ENCODE measurements around the gene NANOGP8.

The NANOGP8 gene

DNA sequence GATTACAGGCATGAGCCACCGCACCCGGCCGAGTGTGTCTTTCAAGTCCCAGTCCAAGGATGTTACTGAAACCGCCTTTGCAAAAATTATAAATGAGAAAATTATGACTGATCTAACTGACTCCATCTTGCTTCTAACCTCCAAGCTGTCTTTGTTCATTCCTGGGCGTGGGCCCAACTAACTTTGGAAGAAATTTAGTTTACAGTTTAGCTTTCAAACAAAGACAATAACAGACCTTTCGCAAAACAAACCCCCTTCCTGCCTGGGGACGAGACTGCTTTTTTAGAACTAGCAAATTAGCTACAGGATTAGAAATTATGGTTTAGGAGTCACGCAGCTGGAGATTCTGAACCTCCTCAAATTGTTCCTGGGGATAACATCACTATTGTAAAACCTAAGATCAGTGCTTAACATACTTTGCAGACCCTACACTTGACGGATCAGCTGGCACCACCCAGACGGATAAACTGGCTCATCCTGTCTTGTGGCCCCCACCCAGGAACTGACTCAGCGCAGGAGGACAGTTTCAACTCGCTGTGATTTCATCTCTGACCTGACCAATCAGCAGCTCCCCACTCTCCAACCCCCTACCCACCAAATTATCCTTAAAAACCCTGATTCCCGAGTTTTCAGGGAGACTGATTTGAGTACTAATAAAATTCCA lies 23.8 kb downstream of the NANOGP8 start:
- in situ Hi-C loops (cut with MboI; ENCODE audit: low sequenced_read_pairs) = no loop called here

- in situ Hi-C loops (cut with MboI; ENCODE audit: low sequenced_read_pairs) = no loop called here
Observed at GRCh38 chr15:35060591-35060990, 24.5 kb downstream of the NANOGP8 start.

- in situ Hi-C loops (cut with MboI; ENCODE audit: low sequenced_read_pairs) = no loop called here
Observed at GRCh38 chr15:35058534-35059054, 26.5 kb downstream of the NANOGP8 start.

DNA sequence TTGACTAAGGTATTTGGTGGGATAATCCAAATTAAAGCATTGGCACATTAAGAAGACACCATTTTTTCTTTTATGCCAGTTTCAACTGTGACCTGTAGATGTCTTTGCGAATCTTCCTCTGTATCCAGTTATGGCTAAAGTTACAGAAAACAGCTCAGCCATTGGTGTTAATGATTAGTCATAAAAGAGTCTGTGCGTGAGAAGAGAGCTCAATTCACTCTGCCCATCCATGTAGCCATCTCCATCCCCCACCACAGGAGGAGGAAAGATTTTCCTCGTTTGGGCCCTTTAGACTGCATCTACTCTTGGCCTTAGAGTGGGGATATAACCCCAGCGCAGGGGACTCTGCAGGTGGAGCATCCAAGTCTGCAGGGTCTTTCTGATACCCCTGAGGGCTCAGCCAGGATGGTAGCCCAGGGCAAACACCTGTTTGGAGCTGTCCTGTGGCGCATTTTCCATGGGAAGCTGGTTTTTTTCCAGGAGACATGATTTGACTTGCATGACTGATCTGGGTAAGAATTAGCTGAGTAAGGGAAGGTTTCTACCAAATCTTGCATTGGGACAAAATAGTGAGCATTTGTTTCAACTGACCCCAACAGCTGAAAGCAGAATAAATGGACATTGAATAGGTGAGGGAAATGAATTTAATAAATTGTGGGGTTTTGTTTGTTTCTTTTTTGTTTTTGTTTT lies 29.5 kb downstream of the NANOGP8 start:
- in situ Hi-C loops (cut with MboI; ENCODE audit: low sequenced_read_pairs) = no loop called here

GRCh38 chr15:35054380-35054779 lies 30.7 kb downstream of the NANOGP8 start:
- in situ Hi-C loops (cut with MboI; ENCODE audit: low sequenced_read_pairs) = no loop called here

- in situ Hi-C loops (cut with MboI; ENCODE audit: low sequenced_read_pairs) = no loop called here
Observed at GRCh38 chr15:35047996-35048395, 37.1 kb downstream of the NANOGP8 start.

GRCh38 chr15:35047528-35047927 lies 37.6 kb downstream of the NANOGP8 start:
- in situ Hi-C loops (cut with MboI; ENCODE audit: low sequenced_read_pairs) = no loop called here

GRCh38 chr15:35043373-35044095 lies 41.6 kb downstream of the NANOGP8 start:
- in situ Hi-C loops (cut with MboI; ENCODE audit: low sequenced_read_pairs) = no loop called here

DNA sequence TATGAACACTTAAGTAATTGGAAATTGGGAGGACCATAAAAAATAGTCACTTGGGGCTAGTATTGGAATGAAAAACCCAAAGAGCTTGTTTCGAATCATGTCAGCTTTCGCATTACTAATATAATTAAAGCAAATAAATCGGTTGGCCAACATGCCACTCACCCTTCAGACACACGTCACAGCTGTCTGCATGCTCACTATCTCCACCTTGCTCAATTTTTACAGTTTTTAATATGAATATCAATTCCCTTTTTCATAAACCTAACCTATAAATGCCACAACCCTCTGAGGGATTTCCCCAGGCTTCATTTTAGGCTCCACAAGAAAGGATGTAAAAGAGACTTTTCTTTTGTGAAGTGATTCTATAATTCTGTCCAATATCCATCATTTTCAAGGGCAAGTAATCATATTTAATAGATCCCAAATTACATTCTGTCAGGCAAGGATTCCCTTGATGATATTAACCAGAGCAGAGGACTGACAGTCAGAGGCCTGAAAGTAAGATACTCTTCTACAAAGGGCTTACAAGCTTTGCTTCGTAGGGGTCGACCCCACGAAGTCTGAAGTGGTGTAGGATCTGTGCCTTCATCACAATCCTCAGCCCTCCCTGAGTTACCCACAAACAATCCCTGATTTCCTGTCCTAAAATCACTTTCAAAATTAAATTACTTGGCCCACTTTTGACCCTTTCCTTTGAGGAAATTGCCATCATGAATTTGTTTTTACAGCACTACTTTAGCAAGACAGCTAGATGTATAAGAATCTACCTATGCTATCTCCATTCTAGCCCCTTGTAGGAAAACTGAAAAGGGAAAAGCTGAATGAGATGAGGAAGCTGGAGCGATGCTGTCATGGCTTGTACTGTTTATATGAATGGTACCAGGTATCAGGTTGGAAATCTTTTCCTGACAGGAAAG lies 44.5 kb downstream of the NANOGP8 start:
- in situ Hi-C loops (cut with MboI; ENCODE audit: low sequenced_read_pairs) = no loop called here

DNA sequence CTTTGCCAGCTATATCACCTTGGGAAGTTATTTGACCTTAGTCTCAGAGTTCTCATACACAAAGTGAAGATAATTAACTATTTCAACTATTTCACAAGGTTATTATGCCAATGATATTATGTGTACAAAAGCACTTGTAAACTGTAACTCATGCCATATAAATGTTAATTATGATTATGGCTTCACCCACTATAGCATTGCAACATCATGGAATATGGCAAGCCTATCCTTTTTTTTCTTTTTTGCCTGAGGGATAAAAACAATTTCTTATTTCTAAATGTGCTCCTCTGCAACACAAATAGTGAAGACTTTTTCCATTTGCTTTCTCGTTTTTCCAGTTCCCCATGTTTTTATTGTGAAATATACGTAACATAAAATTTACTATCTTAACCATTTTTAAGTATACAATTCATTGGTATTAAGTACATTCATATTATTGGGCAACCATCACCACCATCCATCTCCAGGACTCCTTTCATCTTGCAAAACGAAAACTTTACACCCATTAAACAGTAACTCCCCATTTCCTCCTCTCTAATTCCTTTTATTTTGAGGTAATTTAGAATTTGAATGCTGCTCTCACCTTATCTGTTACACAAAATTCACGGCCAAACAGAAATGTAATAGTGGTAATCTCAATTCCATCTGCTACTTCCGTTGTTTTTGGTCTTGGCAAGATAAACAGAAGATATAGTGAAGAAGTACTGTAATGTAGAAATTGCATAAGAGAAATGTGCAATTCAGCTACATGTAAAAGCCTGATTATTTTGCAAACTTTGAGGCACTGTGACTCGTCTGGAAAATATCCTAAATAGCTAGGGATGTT lies 46.3 kb downstream of the NANOGP8 start:
- in situ Hi-C loops (cut with MboI; ENCODE audit: low sequenced_read_pairs) = no loop called here

Measured in HL-60/S4 (cell line).